Panc1 (cell line): ENCODE data around the gene SCRN1. TPM values are rescaled to one million over a fixed set of nuclear protein-coding genes. Genes with fewer than 3 reads are reported as not detected.

ENCODE experiments used
- ATAC-seq: fragments of 200-7000 bp; cut with Tn5 transposase; 2 replicates; pipeline ENCODE4 v1.9.1; 2020; ENCODE audit warnings: mild to moderate bottlenecking, moderate library complexity
- BruUV-seq: library from RNA; stranded (reverse); fragments of 400-500 nt; replicated peaks from 2 replicates; lab custom pipeline; 2021; lab: Mats Ljungman, UMichigan
- CTCF ChIA-PET: fragments of 300-600 bp; sonication (Branson Sonifier 250); formaldehyde crosslinking; loops from one replicate; lab custom pipeline; 2022; ENCODE audit warnings: antibody characterized with exemption; lab: Charles Lee
- POLR2A ChIA-PET: fragments of 300-600 bp; sonication (Branson Sonifier 250); formaldehyde crosslinking; loops from one replicate; lab custom pipeline; 2022; ENCODE audit warnings: antibody characterized with exemption; lab: Charles Lee
- DNase-seq: peaks from one replicate; pipeline ENCODE4 v3.0.0-alpha.2; 2010; ENCODE audit warnings: low read depth, low spot score
- H3K27ac ChIP-seq: 2 replicates; pipeline ENCODE4 v1.5.1; 2011; ENCODE audit warnings: mild to moderate bottlenecking, low read length, inconsistent platforms
- H3K27me3 ChIP-seq: fragments of 200-500 bp; sonication (Bioruptor generic); 2 replicates; pipeline ENCODE4 v1.6.0; 2014; ENCODE audit warnings: low read length, inconsistent platforms; ENCODE audit not compliant: control insufficient read depth, insufficient read depth
- H3K36me3 ChIP-seq: fragments of 200-500 bp; sonication (Bioruptor generic); 2 replicates; pipeline ENCODE4 v1.5.1; 2014; ENCODE audit warnings: inconsistent platforms, mild to moderate bottlenecking, low read length, moderate library complexity; ENCODE audit not compliant: control insufficient read depth, insufficient read depth
- H3K4me1 ChIP-seq: 2 replicates; pipeline ENCODE4 v1.5.1; 2011; ENCODE audit warnings: inconsistent platforms, mild to moderate bottlenecking, low read length, moderate library complexity; ENCODE audit not compliant: control insufficient read depth, insufficient read depth
- H3K4me3 ChIP-seq, 2 experiments: 2 replicates each; pipeline ENCODE4 v1.5.1; 2011 to 2012; ENCODE audit warnings: low read depth in 2 of 2, low read length in 2 of 2, mild to moderate bottlenecking in 2 of 2, inconsistent platforms in 1 of 2, moderate library complexity in 1 of 2
- H3K9me3 ChIP-seq: fragments of 200-500 bp; sonication (Bioruptor generic); 2 replicates; pipeline ENCODE4 v1.5.1; 2014; ENCODE audit warnings: low read depth, mild to moderate bottlenecking, inconsistent platforms, low read length, moderate library complexity; ENCODE audit not compliant: control insufficient read depth, insufficient read depth
- POLR2AphosphoS5 ChIP-seq: IDR thresholded peaks from 2 replicates; pipeline ENCODE4 v1.6.1; 2012; ENCODE audit warnings: mild to moderate bottlenecking, low read depth, low read length, moderate library complexity
- SIN3A ChIP-seq: IDR thresholded peaks from 2 replicates; pipeline ENCODE4 v1.6.1; 2012; ENCODE audit warnings: low read depth, mild to moderate bottlenecking, low read length, moderate library complexity, borderline replicate concordance; ENCODE audit not compliant: insufficient read depth
- TCF7L2 ChIP-seq: IDR thresholded peaks from 2 replicates; pipeline ENCODE4 v1.6.1; 2011; ENCODE audit warnings: mild to moderate bottlenecking, low read depth, low read length, inconsistent platforms
- in situ Hi-C: cut with HindIII; loops from 2 replicates; pipeline ENCODE4 v1.10.0; 2016; ENCODE audit warnings: low sequenced_read_pairs, low pct_unique_long_range_greater_than_20kb
- intact Hi-C: fragments of 100-400 bp; cut with micrococcal nuclease; formaldehyde crosslinking; loops from one replicate; pipeline ENCODE4 v1.10.0; 2022; ENCODE audit not compliant: unreplicated experiment
- total RNA-seq: library from RNA; stranded (reverse); gene quantifications from one replicate; pipeline ENCODE4 v1.2.1, GENCODE V29; 2021; ENCODE audit not compliant: unreplicated experiment
- TF ChIP-seq, protein P1 (sequence below): fragments of 450-650 bp; IDR thresholded peaks from 2 replicates; pipeline ENCODE4 v1.5.1; 2017; ENCODE audit warnings: mild to moderate bottlenecking
- TF ChIP-seq, protein P2 (sequence below), 2 experiments: IDR thresholded peaks; 2 replicates each; pipeline ENCODE4 v1.6.1; 2011 to 2012; ENCODE audit warnings: low read depth in 2 of 2, control low read depth in 1 of 2, low read length in 1 of 2, mild to moderate bottlenecking in 1 of 2, moderate library complexity in 1 of 2; ENCODE audit not compliant: insufficient read depth in 1 of 2

The SCRN1 gene
- total RNA-seq, 1 experiment from 2014 or later = 189 TPM

- no peak for TF ChIP-seq SIN3A
These were observed 62.9 kb downstream of the SCRN1 start (continued) for GRCh38 chr7:29926741-29927140.

GRCh38 chr7:29926216-29926615 lies 63.4 kb downstream of the SCRN1 start:
- ATAC-seq (no peak), DNase-seq (no peak)
- H3K4me3 ChIP-seq = no peak overlapping the region
- BruUV-seq = no TSS peak
- in situ Hi-C loops (no loop called here), intact Hi-C loops (loop anchor here (10.0 kb wide), 1 partner anchor 291 kb away; no protein-coding TSS in a partner anchor)
- H3K27me3 ChIP-seq = no peaks in the 10 kb centered on the region
- ChIA-PET CTCF (interaction anchor here (0.7 kb wide), 1 partner anchor 96 kb away, joined by 5 read pairs; no protein-coding TSS in a partner anchor), POLR2A (no interaction called here)
- TF ChIP-seq, protein P1, sequence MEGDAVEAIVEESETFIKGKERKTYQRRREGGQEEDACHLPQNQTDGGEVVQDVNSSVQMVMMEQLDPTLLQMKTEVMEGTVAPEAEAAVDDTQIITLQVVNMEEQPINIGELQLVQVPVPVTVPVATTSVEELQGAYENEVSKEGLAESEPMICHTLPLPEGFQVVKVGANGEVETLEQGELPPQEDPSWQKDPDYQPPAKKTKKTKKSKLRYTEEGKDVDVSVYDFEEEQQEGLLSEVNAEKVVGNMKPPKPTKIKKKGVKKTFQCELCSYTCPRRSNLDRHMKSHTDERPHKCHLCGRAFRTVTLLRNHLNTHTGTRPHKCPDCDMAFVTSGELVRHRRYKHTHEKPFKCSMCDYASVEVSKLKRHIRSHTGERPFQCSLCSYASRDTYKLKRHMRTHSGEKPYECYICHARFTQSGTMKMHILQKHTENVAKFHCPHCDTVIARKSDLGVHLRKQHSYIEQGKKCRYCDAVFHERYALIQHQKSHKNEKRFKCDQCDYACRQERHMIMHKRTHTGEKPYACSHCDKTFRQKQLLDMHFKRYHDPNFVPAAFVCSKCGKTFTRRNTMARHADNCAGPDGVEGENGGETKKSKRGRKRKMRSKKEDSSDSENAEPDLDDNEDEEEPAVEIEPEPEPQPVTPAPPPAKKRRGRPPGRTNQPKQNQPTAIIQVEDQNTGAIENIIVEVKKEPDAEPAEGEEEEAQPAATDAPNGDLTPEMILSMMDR = no peak
- no peak for TF ChIP-seq SIN3A
- TF ChIP-seq TCF7L2 = no peak
- no peak for TF ChIP-seq POLR2AphosphoS5
- TF ChIP-seq, protein P2, sequence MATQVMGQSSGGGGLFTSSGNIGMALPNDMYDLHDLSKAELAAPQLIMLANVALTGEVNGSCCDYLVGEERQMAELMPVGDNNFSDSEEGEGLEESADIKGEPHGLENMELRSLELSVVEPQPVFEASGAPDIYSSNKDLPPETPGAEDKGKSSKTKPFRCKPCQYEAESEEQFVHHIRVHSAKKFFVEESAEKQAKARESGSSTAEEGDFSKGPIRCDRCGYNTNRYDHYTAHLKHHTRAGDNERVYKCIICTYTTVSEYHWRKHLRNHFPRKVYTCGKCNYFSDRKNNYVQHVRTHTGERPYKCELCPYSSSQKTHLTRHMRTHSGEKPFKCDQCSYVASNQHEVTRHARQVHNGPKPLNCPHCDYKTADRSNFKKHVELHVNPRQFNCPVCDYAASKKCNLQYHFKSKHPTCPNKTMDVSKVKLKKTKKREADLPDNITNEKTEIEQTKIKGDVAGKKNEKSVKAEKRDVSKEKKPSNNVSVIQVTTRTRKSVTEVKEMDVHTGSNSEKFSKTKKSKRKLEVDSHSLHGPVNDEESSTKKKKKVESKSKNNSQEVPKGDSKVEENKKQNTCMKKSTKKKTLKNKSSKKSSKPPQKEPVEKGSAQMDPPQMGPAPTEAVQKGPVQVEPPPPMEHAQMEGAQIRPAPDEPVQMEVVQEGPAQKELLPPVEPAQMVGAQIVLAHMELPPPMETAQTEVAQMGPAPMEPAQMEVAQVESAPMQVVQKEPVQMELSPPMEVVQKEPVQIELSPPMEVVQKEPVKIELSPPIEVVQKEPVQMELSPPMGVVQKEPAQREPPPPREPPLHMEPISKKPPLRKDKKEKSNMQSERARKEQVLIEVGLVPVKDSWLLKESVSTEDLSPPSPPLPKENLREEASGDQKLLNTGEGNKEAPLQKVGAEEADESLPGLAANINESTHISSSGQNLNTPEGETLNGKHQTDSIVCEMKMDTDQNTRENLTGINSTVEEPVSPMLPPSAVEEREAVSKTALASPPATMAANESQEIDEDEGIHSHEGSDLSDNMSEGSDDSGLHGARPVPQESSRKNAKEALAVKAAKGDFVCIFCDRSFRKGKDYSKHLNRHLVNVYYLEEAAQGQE (IDR thresholded peaks at IDR 0.05; ENCODE audit: insufficient read depth in 1 of 2, low read depth in 2 of 2, low read length in 1 of 2) = no peak
- no peaks in the 10 kb centered on the region for H3K9me3 ChIP-seq
- peaks cover 15% of the 10 kb centered on the region for H3K36me3 ChIP-seq
- no peak overlapping the region for H3K27ac ChIP-seq
- H3K4me1 ChIP-seq = no peaks in the 10 kb centered on the region

DNA sequence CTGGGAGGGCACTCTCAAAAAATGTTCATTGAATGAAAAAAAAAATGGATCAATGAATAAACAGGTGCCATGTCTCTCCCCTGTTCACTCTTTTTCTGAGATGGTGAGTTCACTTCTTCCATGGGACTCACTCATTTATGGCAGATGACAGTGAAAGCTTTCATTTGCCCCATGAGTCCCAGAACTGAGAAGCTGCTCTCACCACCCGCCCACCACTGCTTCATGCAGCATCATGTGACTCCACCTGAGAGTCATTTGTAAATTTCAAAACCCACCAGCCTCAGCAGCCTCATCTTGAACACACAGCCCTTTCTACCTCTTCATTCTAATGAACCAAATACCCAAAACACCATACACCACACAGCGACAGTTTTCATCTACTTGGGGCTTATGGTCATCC lies 64.9 kb downstream of the SCRN1 start:
- H3K27ac ChIP-seq = no peak overlapping the region
- H3K9me3 ChIP-seq = no peaks in the 10 kb centered on the region
- H3K27me3 ChIP-seq = no peaks in the 10 kb centered on the region
- POLR2A ChIA-PET = no interaction called here
- DNase-seq (no peak), ATAC-seq (no peak)
- BruUV-seq = no TSS peak
- no peak overlapping the region for H3K4me3 ChIP-seq
- CTCF ChIA-PET = no interaction called here
- in situ Hi-C loops (no loop called here), intact Hi-C loops (loop anchor here (10.0 kb wide), 1 partner anchor 290 kb away; no protein-coding TSS in a partner anchor)
- peaks cover 11% of the 10 kb centered on the region; the same call in 1 of the 2 replicates for H3K36me3 ChIP-seq
- no peaks in the 10 kb centered on the region for H3K4me1 ChIP-seq
- TF ChIP-seq POLR2AphosphoS5 (no peak), SIN3A (no peak), TCF7L2 (no peak)
- TF ChIP-seq, protein P1 = no peak
- TF ChIP-seq, protein P2 (IDR thresholded peaks at IDR 0.05; ENCODE audit: insufficient read depth in 1 of 2, low read depth in 2 of 2, low read length in 1 of 2) = no peak
